HG02588 (cell line): Measurements from ENCODE around the gene PVALB.

ENCODE experiments used
- ATAC-seq: cut with Tn5 transposase; IDR thresholded peaks from one replicate; pipeline ENCODE4 v1.9.1; 2021; ENCODE audit warnings: mild to moderate bottlenecking, moderate library complexity; ENCODE audit not compliant: unreplicated experiment

PVALB gene

GRCh38 chr22:36775586-36775963 is 41.3 kb downstream of the PVALB start:
- ATAC-seq: no peak

- no peak for ATAC-seq
Measured at GRCh38 chr22:36773935-36774334, 42.9 kb downstream of the PVALB start.

GRCh38 chr22:36772451-36772850 is 44.4 kb downstream of the PVALB start:
- ATAC-seq: no peak

GRCh38 chr22:36771356-36772063 is 45.3 kb downstream of the PVALB start:
- ATAC-seq: no peak

GRCh38 chr22:36770513-36771231 is 46.2 kb downstream of the PVALB start:
- no peak for ATAC-seq

GRCh38 chr22:36769541-36770512 is 47.0 kb downstream of the PVALB start:
- ATAC-seq: no peak

- ATAC-seq: no peak
Measured at GRCh38 chr22:36768616-36769015, 48.2 kb downstream of the PVALB start.

GRCh38 chr22:36768141-36768540 is 48.7 kb downstream of the PVALB start:
- no peak for ATAC-seq

GRCh38 chr22:36767035-36767775 is 49.6 kb downstream of the PVALB start:
- no peak for ATAC-seq

- no peak for ATAC-seq
Measured at GRCh38 chr22:36765943-36766450, 50.8 kb downstream of the PVALB start.

GRCh38 chr22:36765131-36765942 is 51.5 kb downstream of the PVALB start:
- no peak for ATAC-seq

- ATAC-seq: no peak
Measured at GRCh38 chr22:36764641-36765040, 52.2 kb downstream of the PVALB start.

GRCh38 chr22:36764060-36764459 is 52.8 kb downstream of the PVALB start:
- no peak for ATAC-seq

GRCh38 chr22:36763576-36763975 is 53.3 kb downstream of the PVALB start:
- ATAC-seq: no peak

GRCh38 chr22:36762687-36763260 is 54.1 kb downstream of the PVALB start:
- ATAC-seq: no peak

GRCh38 chr22:36761553-36762240 is 55.1 kb downstream of the PVALB start:
- ATAC-seq: no peak

- no peak for ATAC-seq
Measured at GRCh38 chr22:36760786-36761185, 56.0 kb downstream of the PVALB start.

- no peak for ATAC-seq
Measured at GRCh38 chr22:36759481-36760159, 57.2 kb downstream of the PVALB start.
